Duodenal mucosa (tissue), 2 donors: Measurements from ENCODE around the gene TXNDC8.

Experiments
- H3K27ac ChIP-seq: one replicate; pipeline ENCODE4 v1.7.0; 2013; ENCODE audit warnings: low read depth, low read length
- H3K27me3 ChIP-seq, 2 donors: one replicate each; pipeline ENCODE4 v1.7.0; 2013; ENCODE audit warnings: low read length in 2 of 2, control low read depth in 1 of 2; ENCODE audit not compliant: insufficient read depth in 2 of 2, control insufficient read depth in 1 of 2
- H3K36me3 ChIP-seq, 2 donors: one replicate each; pipeline ENCODE4 v1.7.0; 2013; ENCODE audit warnings: low read length in 2 of 2, control low read depth in 1 of 2; ENCODE audit not compliant: insufficient read depth in 2 of 2, control insufficient read depth in 1 of 2
- H3K4me1 ChIP-seq, 2 donors: one replicate each; pipeline ENCODE4 v1.7.0; 2013; ENCODE audit warnings: low read length in 2 of 2, control low read depth in 1 of 2; ENCODE audit not compliant: insufficient read depth in 2 of 2, control insufficient read depth in 1 of 2
- H3K4me3 ChIP-seq, 2 donors: one replicate each; pipeline ENCODE4 v1.7.0; 2013; ENCODE audit warnings: low read length in 2 of 2, low read depth in 1 of 2
- H3K9ac ChIP-seq, 2 donors: one replicate each; pipeline ENCODE4 v1.7.0; 2013; ENCODE audit warnings: low read length in 2 of 2, low read depth in 1 of 2
- H3K9me3 ChIP-seq, 2 donors: one replicate each; pipeline ENCODE4 v1.7.0; 2013; ENCODE audit warnings: low read length in 2 of 2, control low read depth in 1 of 2; ENCODE audit not compliant: control insufficient read depth in 1 of 2

TXNDC8 gene

GRCh38 chr9:110351009-110351467 lies 13.4 kb upstream of the TXNDC8 start:
- Histone ChIP-seq H3K4me3 (no peak overlapping the region), H3K9me3 (no peaks in the 10 kb centered on the region), H3K4me1 (no peaks in the 10 kb centered on the region), H3K27ac (no peak overlapping the region), H3K9ac (no peak overlapping the region), H3K27me3 (no peaks in the 10 kb centered on the region), H3K36me3 (no peaks in the 10 kb centered on the region)

GRCh38 chr9:110346325-110346724 lies 8.7 kb upstream of the TXNDC8 start:
- Histone ChIP-seq H3K27me3 (no peaks in the 10 kb centered on the region), H3K9me3 (no peaks in the 10 kb centered on the region), H3K4me3 (no peak overlapping the region)

DNA sequence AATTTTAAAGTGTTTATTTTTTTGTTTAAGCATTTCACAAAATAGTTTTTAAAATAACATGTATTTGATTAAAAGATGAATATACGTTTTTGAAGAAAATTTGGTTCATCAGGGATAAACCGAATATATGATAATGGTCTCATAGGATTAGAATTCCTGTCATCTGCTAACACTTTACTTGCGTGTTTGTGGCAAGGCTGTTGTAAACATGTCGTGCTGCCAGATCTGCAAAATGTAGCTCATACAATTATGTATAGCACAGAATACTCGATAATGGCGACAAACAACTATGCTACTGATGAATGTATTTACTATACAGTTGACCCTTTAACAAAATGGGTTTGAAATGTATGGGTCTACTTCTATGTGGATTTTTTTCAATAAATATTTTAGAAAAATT lies 7.2 kb upstream of the TXNDC8 start:
- no peak overlapping the region for H3K4me3 ChIP-seq
- no peak overlapping the region for H3K27ac ChIP-seq
- H3K36me3 ChIP-seq, result no peaks in the 10 kb centered on the region
- no peaks in the 10 kb centered on the region for H3K27me3 ChIP-seq
- H3K4me1 ChIP-seq, result no peaks in the 10 kb centered on the region
- H3K9me3 ChIP-seq, result no peaks in the 10 kb centered on the region
- no peak overlapping the region for H3K9ac ChIP-seq

More at GRCh38 chr9:110346325-110346724, 8.7 kb upstream of the TXNDC8 start:
- Histone ChIP-seq H3K36me3 (no peaks in the 10 kb centered on the region), H3K27ac (no peak overlapping the region), H3K9ac (no peak overlapping the region), H3K4me1 (no peaks in the 10 kb centered on the region)

- no peaks in the 10 kb centered on the region for H3K27me3 ChIP-seq
- no peak overlapping the region for H3K9ac ChIP-seq
- no peaks in the 10 kb centered on the region for H3K4me1 ChIP-seq
- H3K36me3 ChIP-seq, result no peaks in the 10 kb centered on the region
- no peak overlapping the region for H3K4me3 ChIP-seq
- no peaks in the 10 kb centered on the region for H3K9me3 ChIP-seq
- no peak overlapping the region for H3K27ac ChIP-seq
Observed at GRCh38 chr9:110343551-110343950, 5.9 kb upstream of the TXNDC8 start.

DNA sequence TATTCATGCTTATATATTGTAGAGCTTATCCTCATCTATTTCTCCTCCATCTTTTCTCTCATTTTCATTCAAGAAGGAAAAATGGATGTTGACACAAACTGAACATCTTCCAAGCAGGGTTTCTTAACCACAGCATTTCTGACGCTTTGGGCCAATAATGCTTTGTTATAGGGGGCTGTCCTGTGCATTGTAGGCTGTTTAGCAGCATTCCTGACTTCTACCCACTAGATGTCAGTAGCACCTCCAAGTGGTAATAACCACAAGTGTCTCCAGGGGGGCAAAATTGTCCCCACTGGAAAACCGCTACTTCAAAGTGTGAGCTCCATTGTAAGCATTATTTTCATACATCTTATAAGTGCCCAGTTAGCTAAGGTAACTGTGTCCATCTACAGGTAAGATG lies 2.6 kb upstream of the TXNDC8 start:
- Histone ChIP-seq H3K4me1 (peaks cover 0 to 4% of the 10 kb centered on the region in 2 donors), H3K27ac (no peak overlapping the region), H3K27me3 (no peaks in the 10 kb centered on the region), H3K4me3 (no peak overlapping the region), H3K9me3 (no peaks in the 10 kb centered on the region), H3K9ac (no peak overlapping the region), H3K36me3 (no peaks in the 10 kb centered on the region)

DNA sequence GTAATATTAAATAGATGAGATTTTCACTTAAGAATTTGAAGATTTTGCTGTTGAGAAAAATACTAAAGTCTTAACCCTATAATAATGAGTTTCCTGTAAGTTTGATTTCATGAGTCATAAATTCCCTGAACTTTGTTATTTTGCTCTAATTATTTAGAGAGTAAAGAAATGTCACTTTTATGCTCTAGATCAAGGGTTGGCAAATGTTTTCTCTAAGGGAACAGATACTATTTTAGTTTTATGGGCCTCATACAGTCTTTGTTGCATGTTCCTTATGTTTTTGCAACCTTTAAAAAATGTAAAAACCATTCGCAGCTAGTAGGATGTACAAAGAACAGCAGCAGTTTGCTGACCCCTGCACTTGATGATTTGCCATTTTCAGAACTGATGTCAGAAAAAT lies 480 bp upstream of the TXNDC8 start:
- Histone ChIP-seq H3K27me3 (no peaks in the 10 kb centered on the region), H3K4me1 (peaks cover 0 to 4% of the 10 kb centered on the region in 2 donors), H3K9ac (no peak overlapping the region), H3K4me3 (no peak overlapping the region), H3K36me3 (no peaks in the 10 kb centered on the region), H3K9me3 (no peaks in the 10 kb centered on the region), H3K27ac (no peak overlapping the region)

- Histone ChIP-seq H3K4me1 (peaks cover 0 to 4% of the 10 kb centered on the region in 2 donors), H3K9ac (no peak overlapping the region), H3K27me3 (no peaks in the 10 kb centered on the region), H3K9me3 (no peaks in the 10 kb centered on the region), H3K36me3 (no peaks in the 10 kb centered on the region), H3K4me3 (no peak overlapping the region), H3K27ac (no peak overlapping the region)
Observed at GRCh38 chr9:110336363-110336762, 1.3 kb downstream of the TXNDC8 start.

- H3K9ac ChIP-seq, result no peak overlapping the region
- H3K27me3 ChIP-seq, result no peaks in the 10 kb centered on the region
- H3K9me3 ChIP-seq, result no peaks in the 10 kb centered on the region
- peaks cover 0 to 4% of the 10 kb centered on the region in 2 donors for H3K4me1 ChIP-seq
- H3K4me3 ChIP-seq, result no peak overlapping the region
- no peaks in the 10 kb centered on the region for H3K36me3 ChIP-seq
- H3K27ac ChIP-seq, result no peak overlapping the region
Observed at GRCh38 chr9:110334871-110335270, 2.8 kb downstream of the TXNDC8 start.

GRCh38 chr9:110334183-110334582 lies 3.5 kb downstream of the TXNDC8 start:
- Histone ChIP-seq H3K9me3 (no peaks in the 10 kb centered on the region), H3K27me3 (no peaks in the 10 kb centered on the region), H3K27ac (no peak overlapping the region), H3K4me1 (peaks cover 0 to 4% of the 10 kb centered on the region in 2 donors), H3K4me3 (no peak overlapping the region), H3K9ac (no peak overlapping the region), H3K36me3 (no peaks in the 10 kb centered on the region)

- Histone ChIP-seq H3K27me3 (no peaks in the 10 kb centered on the region), H3K36me3 (no peaks in the 10 kb centered on the region), H3K4me3 (no peak overlapping the region), H3K27ac (no peak overlapping the region), H3K9ac (no peak overlapping the region), H3K4me1 (peaks cover 0 to 3% of the 10 kb centered on the region in 2 donors), H3K9me3 (no peaks in the 10 kb centered on the region)
Observed at GRCh38 chr9:110332766-110333165, 4.9 kb downstream of the TXNDC8 start.
